CD4-positive, CD25-positive, alpha-beta regulatory T cell (primary cell): ENCODE data around the gene RFX1. TPM values are rescaled to one million over a fixed set of nuclear protein-coding genes. Genes with fewer than 3 reads are reported as not detected.

Experiments used
- ATAC-seq, 2 donors: fragments of 150-1000 bp; cut with Tn5 transposase; one replicate each; pipeline ENCODE4 v1.10.0; 2021; ENCODE audit warnings: low read depth in 2 of 2, moderate number of reproducible peaks in 2 of 2, moderate library complexity in 1 of 2
- DNase-seq, 3 donors: peaks; one replicate each; pipeline versions ENCODE4 v3.0.0 to v3.0.0-alpha.2; 2012 to 2022; ENCODE audit warnings: mixed read lengths in 1 of 3
- H3K27ac ChIP-seq: one replicate; pipeline ENCODE4 v1.7.0; 2013; ENCODE audit warnings: mild to moderate bottlenecking, low read length; ENCODE audit not compliant: insufficient read depth, poor library complexity, severe bottlenecking
- H3K27me3 ChIP-seq: one replicate; pipeline ENCODE4 v1.7.0; 2013; ENCODE audit warnings: low read length; ENCODE audit not compliant: control insufficient read depth, insufficient read depth
- H3K36me3 ChIP-seq: one replicate; pipeline ENCODE4 v1.7.0; 2013; ENCODE audit warnings: mild to moderate bottlenecking, low read length, moderate library complexity; ENCODE audit not compliant: control insufficient read depth, insufficient read depth
- H3K4me1 ChIP-seq: 2 replicates; pipeline ENCODE4 v1.7.0; 2013; ENCODE audit warnings: mild to moderate bottlenecking, low read length; ENCODE audit not compliant: insufficient read depth, control insufficient read depth, poor library complexity, severe bottlenecking
- H3K4me3 ChIP-seq: one replicate; pipeline ENCODE4 v1.7.0; 2013; ENCODE audit warnings: low read depth, mild to moderate bottlenecking, low read length, moderate library complexity
- H3K9me3 ChIP-seq, 2 experiments: 1 replicate in 1 of 2; 2 replicates in 1 of 2; pipeline ENCODE4 v1.7.0; 2013; ENCODE audit warnings: low read length in 2 of 2, mild to moderate bottlenecking in 1 of 2, moderate library complexity in 1 of 2; ENCODE audit not compliant: control insufficient read depth in 2 of 2
- H3K27ac Mint-ChIP-seq, 3 donors: one replicate each; pipeline ENCODE4 v1.8.0; 2020 to 2022; ENCODE audit warnings: mild to moderate bottlenecking in 3 of 3, mixed read lengths in 3 of 3, moderate library complexity in 2 of 3
- H3K27me3 Mint-ChIP-seq: one replicate; pipeline ENCODE4 v1.8.0; 2022; ENCODE audit warnings: mild to moderate bottlenecking, mixed read lengths
- H3K36me3 Mint-ChIP-seq: one replicate; pipeline ENCODE4 v1.8.0; 2020; ENCODE audit warnings: mixed read lengths
- H3K4me1 Mint-ChIP-seq, 4 donors: one replicate each; pipeline ENCODE4 v1.8.0; 2020 to 2022; ENCODE audit warnings: mixed read lengths in 4 of 4, mild to moderate bottlenecking in 1 of 4
- H3K4me3 Mint-ChIP-seq, 4 donors: one replicate each; pipeline ENCODE4 v1.8.0; 2020 to 2022; ENCODE audit warnings: mild to moderate bottlenecking in 4 of 4, mixed read lengths in 4 of 4, moderate library complexity in 3 of 4
- H3K9me3 Mint-ChIP-seq, 7 donors: one replicate each; pipeline ENCODE4 v1.8.0; 2020 to 2022; ENCODE audit warnings: mixed read lengths in 7 of 7, mild to moderate bottlenecking in 3 of 7, moderate library complexity in 2 of 7
- polyA plus RNA-seq, 4 donors: library from polyadenylated mRNA; unstranded; fragments of 300-500 nt; fragmentation: Illumina TruSeq; gene quantifications; one replicate each; pipeline ENCODE4 v1.2.3, GENCODE V29; 2021
- total RNA-seq: library from RNA; stranded (reverse); gene quantifications from one replicate; pipeline ENCODE4 v1.2.3, GENCODE V29; 2022

The RFX1 gene
- total and polyA plus RNA-seq, 5 donors from 2014 or later, result 0.48 to 23.2 (median 1.1) TPM

- Histone ChIP-seq H3K4me1 (peaks cover 7% of the 10 kb centered on the region), H3K36me3 (peaks cover 13% of the 10 kb centered on the region), H3K4me3 (no peak overlapping the region), H3K27me3 (no peaks in the 10 kb centered on the region), H3K27ac (no peak overlapping the region), H3K9me3 (peaks cover 0 to under 1% of the 10 kb centered on the region in 2 experiments)
- no peak overlapping the region for H3K4me3 Mint-ChIP-seq
- no peaks in the 10 kb centered on the region for H3K27me3 Mint-ChIP-seq
- H3K9me3 Mint-ChIP-seq, result peaks cover 0 to under 1% (median 0%) of the 10 kb centered on the region in 7 donors
- ATAC-seq (no peak), DNase-seq (no peak)
- H3K36me3 Mint-ChIP-seq, result peaks cover 28% of the 10 kb centered on the region
- H3K27ac Mint-ChIP-seq, result peak overlapping the region in 1 of 3 donors; percentile 46
- H3K4me1 Mint-ChIP-seq, result peaks cover 0 to 35% (median 10%) of the 10 kb centered on the region in 4 donors
Observed at GRCh38 chr19:13993590-13994300, 12.4 kb downstream of the RFX1 start.

- Mint-ChIP-seq H3K4me1 (peaks cover 0 to 43% (median 9%) of the 10 kb centered on the region in 4 donors), H3K4me3 (no peak overlapping the region), H3K27ac (peak overlapping the region in 2 of 3 donors; percentile 33 to 67), H3K27me3 (no peaks in the 10 kb centered on the region), H3K36me3 (peaks cover 31% of the 10 kb centered on the region), H3K9me3 (no peaks in the 10 kb centered on the region)
- H3K36me3 ChIP-seq, result peaks cover 6% of the 10 kb centered on the region
- no peak overlapping the region for H3K4me3 ChIP-seq
- H3K27me3 ChIP-seq, result no peaks in the 10 kb centered on the region
- ATAC-seq (no peak), DNase-seq (no peak)
- H3K27ac ChIP-seq, result no peak overlapping the region
- H3K9me3 ChIP-seq, result no peaks in the 10 kb centered on the region
- H3K4me1 ChIP-seq, result peaks cover 25% of the 10 kb centered on the region
Observed at GRCh38 chr19:13992025-13992424, 14.1 kb downstream of the RFX1 start.

DNA sequence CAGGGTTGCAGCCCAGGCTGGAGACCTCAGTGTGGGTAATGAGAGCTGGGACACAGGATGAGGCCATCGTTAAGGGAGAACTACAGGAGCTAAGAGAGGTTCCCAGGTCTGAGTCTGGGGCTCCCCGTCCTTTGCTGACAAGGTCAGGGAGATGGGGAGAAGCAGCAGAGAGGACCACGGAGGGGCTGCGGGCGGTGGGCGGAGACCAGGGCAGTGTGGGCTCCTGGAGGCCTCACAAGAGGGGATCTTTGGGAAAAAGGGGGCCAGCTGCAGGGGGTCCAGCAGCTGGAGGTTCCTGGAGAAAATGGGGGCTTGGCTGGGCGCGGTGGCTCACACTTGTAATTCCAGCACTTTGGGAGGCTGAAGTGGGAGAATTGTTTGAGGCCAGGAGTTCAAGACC, 16.0 kb downstream of the RFX1 start:
- Histone ChIP-seq H3K4me3 (no peak overlapping the region), H3K4me1 (peaks cover 44% of the 10 kb centered on the region), H3K36me3 (peaks cover 6% of the 10 kb centered on the region), H3K9me3 (no peaks in the 10 kb centered on the region), H3K27me3 (no peaks in the 10 kb centered on the region), H3K27ac (no peak overlapping the region)
- H3K4me3 Mint-ChIP-seq, result no peak overlapping the region
- H3K27ac Mint-ChIP-seq, result peak overlapping the region in 1 of 3 donors; percentile 91
- ATAC-seq, result no peak
- peaks cover 0 to 61% (median 21%) of the 10 kb centered on the region in 4 donors for H3K4me1 Mint-ChIP-seq
- no peaks in the 10 kb centered on the region for H3K27me3 Mint-ChIP-seq
- DNase-seq, result no peak
- peaks cover 31% of the 10 kb centered on the region for H3K36me3 Mint-ChIP-seq
- no peaks in the 10 kb centered on the region for H3K9me3 Mint-ChIP-seq

GRCh38 chr19:13989487-13989886, 16.6 kb downstream of the RFX1 start:
- peak overlapping the region in 2 of 3 donors; percentile 91 to 99 for H3K27ac Mint-ChIP-seq
- Histone ChIP-seq H3K4me3 (no peak overlapping the region), H3K9me3 (no peaks in the 10 kb centered on the region), H3K27me3 (no peaks in the 10 kb centered on the region), H3K36me3 (peaks cover 6% of the 10 kb centered on the region), H3K27ac (no peak overlapping the region), H3K4me1 (peaks cover 50% of the 10 kb centered on the region)
- no peaks in the 10 kb centered on the region for H3K27me3 Mint-ChIP-seq
- ATAC-seq (no peak), DNase-seq (no peak)
- H3K4me1 Mint-ChIP-seq, result peaks cover 0 to 65% (median 24%) of the 10 kb centered on the region in 4 donors
- H3K36me3 Mint-ChIP-seq, result peaks cover 31% of the 10 kb centered on the region
- no peaks in the 10 kb centered on the region for H3K9me3 Mint-ChIP-seq
- H3K4me3 Mint-ChIP-seq, result no peak overlapping the region

DNA sequence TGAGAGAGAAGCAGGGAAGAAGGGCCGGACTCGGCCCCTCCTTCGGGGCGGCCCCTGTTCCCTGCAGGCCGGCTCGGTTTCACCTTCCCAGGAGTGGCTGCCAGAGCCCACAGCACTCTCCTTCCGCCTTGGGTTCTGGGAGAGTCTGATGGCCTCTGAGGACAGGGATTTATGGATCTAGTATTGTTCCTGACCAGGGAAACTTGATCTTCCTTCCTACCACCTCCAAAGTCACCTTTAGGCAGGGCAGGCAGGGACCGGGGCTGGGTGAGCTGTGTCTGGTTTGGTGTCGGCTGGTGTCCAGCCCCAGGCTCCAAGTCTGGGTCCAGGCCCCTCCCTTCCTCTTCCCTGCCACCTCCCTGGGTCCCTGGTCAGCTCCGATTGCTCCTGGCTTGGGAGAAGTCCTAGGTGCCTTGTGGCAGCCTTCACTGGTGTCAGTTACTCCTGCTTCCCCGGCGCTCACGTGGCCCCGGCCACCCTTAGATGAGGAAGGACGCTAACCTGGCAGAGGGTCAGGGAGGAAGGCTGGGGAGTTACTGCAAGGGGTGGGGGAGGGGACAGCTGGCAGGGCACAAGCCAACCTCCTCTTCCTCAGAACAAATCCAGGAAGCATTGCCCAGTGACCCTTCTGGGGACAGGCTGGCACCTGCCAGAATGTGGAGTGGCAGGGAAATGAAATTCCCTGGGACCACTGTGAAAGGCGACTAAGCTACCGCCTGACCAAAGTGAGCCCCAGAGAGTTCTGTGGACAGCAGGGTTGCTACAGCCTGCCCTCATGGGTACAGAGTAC, 18.8 kb downstream of the RFX1 start:
- Histone ChIP-seq H3K9me3 (no peaks in the 10 kb centered on the region), H3K27ac (peak overlapping the region; percentile 98), H3K36me3 (peaks cover 2% of the 10 kb centered on the region), H3K4me3 (peak overlapping the region; percentile 62), H3K27me3 (no peaks in the 10 kb centered on the region), H3K4me1 (peaks cover 69% of the 10 kb centered on the region)
- ATAC-seq (no peak), DNase-seq (no peak)
- H3K4me1 Mint-ChIP-seq, result peaks cover 0 to 81% (median 29%) of the 10 kb centered on the region in 4 donors
- peak overlapping the region; percentile 77 to 85 (median 81) for H3K4me3 Mint-ChIP-seq
- H3K36me3 Mint-ChIP-seq, result peaks cover 28% of the 10 kb centered on the region
- no peaks in the 10 kb centered on the region for H3K9me3 Mint-ChIP-seq
- no peaks in the 10 kb centered on the region for H3K27me3 Mint-ChIP-seq
- peak overlapping the region; percentile 92 to 99 (median 95) for H3K27ac Mint-ChIP-seq

DNA sequence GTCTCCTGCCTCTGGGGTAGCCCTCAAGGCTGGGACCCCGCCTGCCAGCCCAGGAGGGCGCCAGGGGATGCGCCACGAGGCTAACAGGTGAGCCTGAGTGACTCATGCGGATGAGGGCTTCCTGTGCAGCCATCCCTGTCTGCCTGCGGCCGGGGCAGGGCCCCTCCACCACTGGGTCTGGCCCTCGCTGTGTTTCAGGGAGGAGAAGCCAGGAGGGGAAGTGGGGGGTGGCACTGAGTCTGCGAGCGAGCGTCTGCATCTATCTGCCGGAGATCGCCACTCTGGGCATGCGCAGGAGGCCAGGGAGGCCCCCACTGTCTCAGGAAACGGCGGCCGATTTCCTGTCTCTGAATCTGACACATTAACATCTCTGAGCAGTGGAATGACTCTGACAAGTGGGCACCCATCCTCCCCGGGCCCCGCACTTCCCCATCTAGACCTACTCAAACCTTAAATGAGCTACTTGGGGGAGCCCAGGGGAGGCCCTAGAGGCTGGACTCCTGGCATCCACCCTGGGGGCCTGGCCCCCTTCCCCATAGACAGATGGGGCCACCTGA, 19.7 kb downstream of the RFX1 start:
- Histone ChIP-seq H3K36me3 (no peaks in the 10 kb centered on the region), H3K4me3 (peak overlapping the region; percentile 62), H3K27me3 (no peaks in the 10 kb centered on the region), H3K27ac (peak overlapping the region; percentile 98), H3K4me1 (peaks cover 77% of the 10 kb centered on the region), H3K9me3 (no peaks in the 10 kb centered on the region)
- Mint-ChIP-seq H3K9me3 (no peaks in the 10 kb centered on the region), H3K36me3 (peaks cover 28% of the 10 kb centered on the region), H3K27me3 (no peaks in the 10 kb centered on the region), H3K4me1 (peaks cover 0 to 90% (median 29%) of the 10 kb centered on the region in 4 donors), H3K27ac (peak overlapping the region; percentile 92 to 99 (median 95)), H3K4me3 (peak overlapping the region; percentile 77 to 85 (median 81))
- peak; percentile 91 to 92 for ATAC-seq
- DNase-seq, result peak; percentile 97 to 99 (median 97)

DNA sequence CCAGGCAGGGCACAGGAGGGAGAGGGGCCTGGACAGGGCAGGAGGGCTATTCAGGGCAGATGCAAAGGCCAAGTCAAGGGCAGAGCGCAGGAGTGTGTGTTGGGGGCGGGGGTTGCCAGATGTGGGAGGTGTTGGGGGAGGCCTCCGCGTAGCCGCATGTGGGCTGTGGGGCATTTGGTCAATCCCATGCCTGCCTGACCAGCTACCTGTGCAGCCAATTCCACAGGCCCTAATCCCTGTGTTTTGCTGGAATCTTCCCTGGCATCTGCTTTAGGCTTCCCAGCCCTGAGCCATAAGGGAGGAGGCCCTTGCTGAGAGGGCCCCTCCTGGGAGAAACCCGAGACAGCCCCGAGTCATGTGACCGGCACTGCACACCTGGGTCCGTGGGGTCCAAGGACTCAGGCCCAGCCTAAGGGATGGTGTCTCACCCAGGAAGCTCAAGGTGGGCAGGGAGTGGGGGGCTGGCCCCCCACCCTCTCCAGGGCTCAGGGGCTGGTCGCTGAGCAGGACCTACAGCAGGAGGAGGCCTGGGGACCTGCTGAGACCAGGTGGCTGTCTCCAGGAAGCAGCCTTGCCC, 20.3 kb downstream of the RFX1 start:
- Histone ChIP-seq H3K27ac (peak overlapping the region; percentile 98), H3K27me3 (no peaks in the 10 kb centered on the region), H3K4me3 (no peak overlapping the region), H3K9me3 (no peaks in the 10 kb centered on the region), H3K36me3 (no peaks in the 10 kb centered on the region), H3K4me1 (peaks cover 77% of the 10 kb centered on the region)
- Mint-ChIP-seq H3K27me3 (no peaks in the 10 kb centered on the region), H3K9me3 (no peaks in the 10 kb centered on the region), H3K27ac (peak overlapping the region; percentile 92 to 99 (median 99)), H3K4me3 (peak overlapping the region in 3 of 4 donors; percentile 74 to 85 (median 84)), H3K4me1 (peaks cover 0 to 91% (median 28%) of the 10 kb centered on the region in 4 donors), H3K36me3 (peaks cover 23% of the 10 kb centered on the region)
- DNase-seq, result no peak
- peak in 1 of 2 donors; percentile 5 for ATAC-seq
